Smooth muscle cell (in vitro differentiated cells): ENCODE measurements around the gene DIP2C. TPM values are rescaled to one million over a fixed set of nuclear protein-coding genes. Genes with fewer than 3 reads are reported as not detected.

ENCODE experiments used
- DNase-seq: peaks from one replicate; lab custom pipeline; 2025; ENCODE audit not compliant: unreplicated experiment; lab: John Stamatoyannopoulos, UW
- H2AFZ ChIP-seq: fragments of 200-600 bp; sonication (generic); 2 replicates; pipeline ENCODE4 v1.6.0; 2016; ENCODE audit warnings: antibody characterized with exemption, low read depth, mild to moderate bottlenecking
- H3F3A ChIP-seq: fragments of 200-600 bp; sonication (generic); 2 replicates; pipeline ENCODE4 v1.6.0; 2017; ENCODE audit warnings: antibody characterized with exemption, low read depth
- H3K27ac ChIP-seq: fragments of 200-600 bp; sonication (generic); 2 replicates; pipeline ENCODE4 v1.5.1; 2016; ENCODE audit warnings: low read depth, mild to moderate bottlenecking
- H3K27me3 ChIP-seq: fragments of 200-600 bp; sonication (generic); 2 replicates; pipeline ENCODE4 v1.6.1; 2016; ENCODE audit warnings: low read depth, mild to moderate bottlenecking
- H3K36me3 ChIP-seq: fragments of 200-600 bp; sonication (generic); 2 replicates; pipeline ENCODE4 v1.5.1; 2016; ENCODE audit warnings: low read depth
- H3K4me1 ChIP-seq: fragments of 200-600 bp; sonication (generic); 2 replicates; pipeline ENCODE4 v1.5.1; 2016; ENCODE audit warnings: low read depth
- H3K4me2 ChIP-seq: fragments of 200-600 bp; sonication (generic); 2 replicates; pipeline ENCODE4 v1.6.0; 2016; ENCODE audit warnings: mild to moderate bottlenecking
- H3K4me3 ChIP-seq: fragments of 200-600 bp; sonication (generic); 2 replicates; pipeline ENCODE4 v1.5.1; 2016; ENCODE audit warnings: mild to moderate bottlenecking
- H3K79me2 ChIP-seq: fragments of 200-600 bp; sonication (generic); 2 replicates; pipeline ENCODE4 v1.6.0; 2016; ENCODE audit warnings: low read depth, mild to moderate bottlenecking
- H3K9ac ChIP-seq: fragments of 200-600 bp; sonication (generic); 2 replicates; pipeline ENCODE4 v1.6.0; 2016; ENCODE audit warnings: low read depth
- H3K9me3 ChIP-seq: fragments of 200-600 bp; sonication (generic); replicated peaks from 2 replicates; pipeline ENCODE4 v1.5.1; 2016; ENCODE audit warnings: low read depth
- H4K20me1 ChIP-seq: fragments of 200-600 bp; sonication (generic); 2 replicates; pipeline ENCODE4 v1.6.0; 2016; ENCODE audit warnings: low read depth
- WGBS: methylation state at CpG from one replicate; pipeline ENCODE4 v1.1.7; 2016; ENCODE audit warnings: low lambda C conversion rate; 5-methylcytosine and 5-hydroxymethylcytosine counted together
- polyA plus RNA-seq: library from polyadenylated mRNA; unstranded; fragments of >200 nt; fragmentation: Nextera tagmentation; extraction: Ambion mirVana; gene quantifications from 2 replicates; pipeline ENCODE4 v1.2.1, GENCODE V29; 2016
- total RNA-seq: library from RNA; depleted of rRNA; stranded (reverse); fragments of >200 nt; gene quantifications from 2 replicates; pipeline ENCODE4 v1.2.3, GENCODE V29; 2014
- TF ChIP-seq, protein P1 (sequence below): fragments of 200-600 bp; sonication (generic); IDR thresholded peaks from 2 replicates; pipeline ENCODE4 v1.5.1; 2017; ENCODE audit warnings: borderline replicate concordance, mild to moderate bottlenecking, antibody characterized with exemption; ENCODE audit not compliant: insufficient read depth, poor library complexity, severe bottlenecking

The DIP2C gene
- total and polyA plus RNA-seq, 2 experiments from 2014 or later = 14.9 to 15.3 TPM

DNA sequence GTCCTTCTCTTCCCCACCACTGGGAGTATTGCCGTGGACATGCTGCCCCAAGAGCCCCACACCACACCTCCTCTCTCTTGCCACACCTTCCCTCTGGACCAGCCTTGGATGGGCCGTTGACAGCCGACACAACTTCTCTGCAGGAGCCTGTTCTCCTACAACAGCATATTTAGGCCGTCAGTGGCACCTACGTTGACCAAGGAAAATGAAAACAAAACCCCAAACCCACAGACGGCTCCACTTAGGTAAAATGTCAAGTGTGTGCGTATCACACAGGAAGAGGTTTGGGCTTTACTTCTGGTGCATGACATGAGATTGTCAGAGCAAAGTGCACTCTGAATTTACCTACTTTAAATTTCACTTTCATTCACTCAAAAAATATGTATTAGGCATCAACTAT is 307.7 kb downstream of the DIP2C start:
- 95% methylated on average over 7 of the region's 7 CpGs for WGBS
- no peak for DNase-seq

DNA sequence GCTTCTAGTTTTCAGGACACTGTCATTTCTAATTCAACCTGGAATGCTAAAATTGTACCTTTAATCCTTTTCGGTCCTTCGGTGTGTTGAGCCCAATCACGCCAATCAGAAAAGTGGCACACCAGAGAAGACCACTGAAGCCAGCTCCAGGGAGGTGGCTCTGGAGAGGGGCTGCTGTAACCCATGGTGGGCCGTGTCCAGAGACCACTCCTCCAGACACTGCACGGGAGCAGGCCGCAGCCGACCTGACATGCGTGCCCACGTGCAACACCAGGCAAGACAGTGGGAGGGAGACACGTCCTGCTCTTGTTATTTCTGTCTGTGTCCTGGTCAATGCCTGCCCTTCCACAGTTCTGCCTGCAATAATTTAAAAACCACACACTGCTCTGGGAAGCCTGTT is 308.1 kb downstream of the DIP2C start:
- H2AFZ ChIP-seq = no peak overlapping the region
- no peak overlapping the region for H3K9ac ChIP-seq
- H3K27ac ChIP-seq = no peak overlapping the region
- DNase-seq = no peak
- H3K36me3 ChIP-seq = peaks cover 11% of the 10 kb centered on the region
- TF ChIP-seq, protein P1, sequence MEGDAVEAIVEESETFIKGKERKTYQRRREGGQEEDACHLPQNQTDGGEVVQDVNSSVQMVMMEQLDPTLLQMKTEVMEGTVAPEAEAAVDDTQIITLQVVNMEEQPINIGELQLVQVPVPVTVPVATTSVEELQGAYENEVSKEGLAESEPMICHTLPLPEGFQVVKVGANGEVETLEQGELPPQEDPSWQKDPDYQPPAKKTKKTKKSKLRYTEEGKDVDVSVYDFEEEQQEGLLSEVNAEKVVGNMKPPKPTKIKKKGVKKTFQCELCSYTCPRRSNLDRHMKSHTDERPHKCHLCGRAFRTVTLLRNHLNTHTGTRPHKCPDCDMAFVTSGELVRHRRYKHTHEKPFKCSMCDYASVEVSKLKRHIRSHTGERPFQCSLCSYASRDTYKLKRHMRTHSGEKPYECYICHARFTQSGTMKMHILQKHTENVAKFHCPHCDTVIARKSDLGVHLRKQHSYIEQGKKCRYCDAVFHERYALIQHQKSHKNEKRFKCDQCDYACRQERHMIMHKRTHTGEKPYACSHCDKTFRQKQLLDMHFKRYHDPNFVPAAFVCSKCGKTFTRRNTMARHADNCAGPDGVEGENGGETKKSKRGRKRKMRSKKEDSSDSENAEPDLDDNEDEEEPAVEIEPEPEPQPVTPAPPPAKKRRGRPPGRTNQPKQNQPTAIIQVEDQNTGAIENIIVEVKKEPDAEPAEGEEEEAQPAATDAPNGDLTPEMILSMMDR = no peak
- H3K4me1 ChIP-seq = no peaks in the 10 kb centered on the region
- no peaks in the 10 kb centered on the region for H3K9me3 ChIP-seq
- 95% methylated on average over 10 of the region's 10 CpGs for WGBS
- H4K20me1 ChIP-seq = no peaks in the 10 kb centered on the region
- no peaks in the 10 kb centered on the region for H3F3A ChIP-seq
- no peaks in the 10 kb centered on the region for H3K79me2 ChIP-seq
- no peak overlapping the region for H3K4me2 ChIP-seq
- H3K27me3 ChIP-seq = no peaks in the 10 kb centered on the region
- H3K4me3 ChIP-seq = no peak overlapping the region

More for the DNA sequence above, 307.7 kb downstream of the DIP2C start:
- Histone ChIP-seq H3K27ac (no peak overlapping the region), H3K4me1 (no peaks in the 10 kb centered on the region), H3K36me3 (peaks cover 11% of the 10 kb centered on the region), H2AFZ (no peak overlapping the region), H3K79me2 (no peaks in the 10 kb centered on the region), H3K4me3 (no peak overlapping the region), H3K9ac (no peak overlapping the region), H4K20me1 (no peaks in the 10 kb centered on the region), H3K4me2 (no peak overlapping the region), H3F3A (no peaks in the 10 kb centered on the region), H3K27me3 (no peaks in the 10 kb centered on the region), H3K9me3 (no peaks in the 10 kb centered on the region)
- TF ChIP-seq, protein P1 = no peak

DNA sequence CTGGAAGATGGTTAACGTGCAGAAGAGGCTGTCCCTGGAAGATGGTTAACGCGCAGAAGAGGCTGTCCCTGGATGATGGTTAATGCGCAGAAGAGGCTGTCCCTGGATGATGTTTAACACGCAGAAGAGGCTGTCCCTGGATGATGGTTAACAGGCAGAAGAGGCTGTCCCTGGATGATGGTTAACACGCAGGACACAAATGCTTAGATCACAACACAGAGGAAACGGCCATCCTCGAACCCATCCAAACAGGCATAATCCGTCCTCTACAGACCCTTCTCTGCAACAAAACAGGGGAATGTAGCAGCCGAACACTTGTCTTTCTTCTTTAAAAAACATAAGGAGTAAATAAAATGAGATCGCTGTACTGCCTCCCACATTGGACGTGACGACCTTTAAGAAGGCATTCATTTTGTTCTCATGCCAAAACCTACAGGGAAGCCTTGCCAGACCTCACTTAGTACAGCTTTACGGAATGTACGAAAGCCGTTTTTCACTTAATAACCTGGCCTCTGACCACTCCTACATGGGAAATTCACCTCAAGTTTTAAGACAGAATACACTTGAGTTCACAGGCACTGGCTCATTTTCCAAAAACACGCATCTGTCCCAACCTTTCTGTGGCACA is 309.0 kb downstream of the DIP2C start:
- Histone ChIP-seq H3K79me2 (no peaks in the 10 kb centered on the region), H3K4me3 (no peak overlapping the region), H4K20me1 (no peaks in the 10 kb centered on the region), H3F3A (no peaks in the 10 kb centered on the region), H3K9ac (no peak overlapping the region), H3K27ac (no peak overlapping the region), H3K9me3 (no peaks in the 10 kb centered on the region), H3K4me2 (no peak overlapping the region), H3K36me3 (peaks cover 11% of the 10 kb centered on the region), H2AFZ (no peak overlapping the region), H3K4me1 (no peaks in the 10 kb centered on the region), H3K27me3 (no peaks in the 10 kb centered on the region)
- 97% methylated on average over 17 of the region's 17 CpGs for WGBS
- DNase-seq = no peak
- TF ChIP-seq, protein P1 = no peak
